NCI-H446 (cell line): ENCODE data around the gene HSBP1.
A peak's percentile ranks its signal among the peaks of the same experiment; 100 is the strongest.

Experiments used
- DNase-seq, 2 experiments: peaks; one replicate each; lab custom pipeline; 2025; lab: John Stamatoyannopoulos, UW

HSBP1 gene

DNA sequence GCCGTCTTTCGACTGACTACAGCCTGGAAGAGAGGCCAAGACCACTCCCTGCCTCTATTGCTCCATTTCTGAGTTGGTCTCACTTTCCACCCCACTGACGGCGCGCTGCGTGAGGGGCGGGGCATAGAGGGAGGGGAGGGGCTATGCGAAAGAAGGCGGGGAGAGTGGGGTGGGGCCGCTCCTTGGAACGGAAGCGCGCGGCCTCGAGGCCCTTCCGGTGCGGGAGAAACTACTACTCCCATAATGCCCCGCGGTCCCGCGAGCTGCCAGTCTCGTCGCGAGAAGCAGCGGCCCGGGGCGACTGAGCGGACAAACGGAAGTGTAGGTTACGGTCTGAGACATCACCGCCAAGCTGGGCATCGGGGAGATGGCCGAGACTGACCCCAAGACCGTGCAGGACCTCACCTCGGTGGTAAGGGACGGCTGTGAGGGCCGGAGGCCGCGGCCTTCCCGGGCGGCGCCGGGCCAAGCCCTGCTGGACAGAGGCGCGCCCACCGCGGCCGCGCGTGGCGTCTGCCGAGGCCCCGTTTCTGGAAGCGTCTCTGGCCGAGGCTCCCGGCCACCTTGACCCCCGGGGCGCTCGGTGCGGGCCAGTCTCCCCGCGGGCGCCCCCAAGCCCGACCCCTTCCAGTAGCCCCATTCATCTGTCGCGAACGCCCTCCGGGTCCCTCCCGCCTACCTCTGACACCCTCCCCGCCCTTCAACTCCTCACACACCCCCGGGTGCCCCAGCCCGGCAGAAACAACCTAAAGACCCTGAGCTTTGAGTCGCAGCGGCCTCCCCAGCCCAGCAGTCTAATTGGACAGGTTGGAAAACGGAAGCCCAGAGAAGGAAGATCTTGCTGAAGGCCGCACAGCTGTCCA, at the start of gene HSBP1:
Gene HSBP1, plus strand, starts transcription at position 269 of the 863 bp plus-strand sequence. Its CDS starts 99 bp downstream, at position 368.
- DNase-seq, result peak; percentile 5 to 83

GRCh38 chr16:83762141-83762991, 45.4 kb upstream of the HSBP1 start:
- no peak for DNase-seq

GRCh38 chr16:83762992-83763358, 44.8 kb upstream of the HSBP1 start:
- no peak for DNase-seq

- DNase-seq, result no peak
These were observed 38.8 kb upstream of the HSBP1 start for GRCh38 chr16:83768986-83769385.

- no peak for DNase-seq
These were observed 38.3 kb upstream of the HSBP1 start for GRCh38 chr16:83769397-83770008.

DNA sequence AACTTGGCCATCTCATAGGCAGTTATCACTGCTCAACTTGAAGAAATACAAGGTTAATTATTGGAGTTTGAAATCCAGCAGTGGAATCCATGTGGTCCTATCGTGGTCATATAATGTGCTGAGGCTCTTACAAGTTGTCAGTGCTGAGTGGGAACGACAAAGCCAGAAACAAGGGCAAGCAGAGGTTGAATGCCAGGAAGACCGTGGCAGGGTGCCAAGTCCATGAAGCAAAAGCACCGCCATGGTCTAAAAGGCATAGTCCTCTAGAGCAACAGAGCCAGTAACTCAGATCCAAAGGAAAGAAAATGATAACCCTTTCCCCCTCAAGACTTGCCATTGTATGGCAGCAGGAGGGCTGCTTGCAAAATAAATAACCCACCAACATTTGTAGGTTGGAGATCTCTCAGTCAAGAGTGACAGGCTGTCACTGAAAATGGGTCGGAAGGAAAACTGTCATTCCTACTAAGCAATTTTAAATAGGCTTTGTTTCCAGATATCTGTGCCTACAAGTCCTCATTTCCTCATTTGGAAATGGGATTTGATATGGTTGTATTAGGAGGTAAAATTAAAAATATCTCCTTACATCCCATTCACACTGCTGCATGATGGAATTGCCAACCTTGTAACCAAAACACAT, 36.4 kb upstream of the HSBP1 start:
- no peak for DNase-seq

DNA sequence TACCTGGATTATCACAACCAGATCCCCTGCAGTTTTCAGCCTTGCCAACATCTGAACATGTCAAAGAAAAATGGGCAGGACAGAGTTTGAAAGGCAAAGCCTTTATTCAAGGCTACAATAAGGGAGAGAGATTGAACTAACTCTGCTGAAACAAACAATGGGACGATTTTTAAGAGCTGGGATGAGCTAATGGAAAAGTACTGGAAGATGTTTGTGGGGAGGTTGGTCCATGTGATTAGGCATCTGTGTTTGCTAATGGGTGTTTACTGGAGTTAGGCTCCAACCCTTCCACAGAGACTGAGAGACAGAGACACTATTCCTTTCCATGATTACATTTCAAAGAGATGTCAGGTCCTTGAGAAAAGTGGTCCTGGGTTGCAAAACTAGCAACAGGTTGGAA, 35.0 kb upstream of the HSBP1 start:
- DNase-seq, result no peak

GRCh38 chr16:83774066-83774465, 33.7 kb upstream of the HSBP1 start:
- DNase-seq, result no peak

DNA sequence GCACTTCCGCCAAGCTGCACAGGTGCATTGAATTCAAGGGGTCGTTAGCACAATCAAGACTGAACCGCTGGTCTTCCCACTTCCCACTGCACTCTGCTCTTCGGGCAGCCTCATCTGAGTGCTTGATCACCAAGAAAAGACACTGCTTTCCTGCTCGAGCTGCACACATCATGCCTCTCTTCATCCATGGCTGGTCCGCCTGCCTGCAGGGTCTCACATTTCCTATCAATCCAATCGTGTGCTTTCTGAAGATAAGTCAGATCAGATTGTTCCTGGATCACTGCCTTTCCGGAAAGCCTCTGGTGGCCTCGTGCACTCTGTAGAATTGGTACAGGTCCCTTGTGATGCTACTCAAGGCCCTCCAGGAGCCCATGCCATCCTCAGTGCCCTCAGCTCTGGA, 30.8 kb upstream of the HSBP1 start:
- DNase-seq, result no peak

DNA sequence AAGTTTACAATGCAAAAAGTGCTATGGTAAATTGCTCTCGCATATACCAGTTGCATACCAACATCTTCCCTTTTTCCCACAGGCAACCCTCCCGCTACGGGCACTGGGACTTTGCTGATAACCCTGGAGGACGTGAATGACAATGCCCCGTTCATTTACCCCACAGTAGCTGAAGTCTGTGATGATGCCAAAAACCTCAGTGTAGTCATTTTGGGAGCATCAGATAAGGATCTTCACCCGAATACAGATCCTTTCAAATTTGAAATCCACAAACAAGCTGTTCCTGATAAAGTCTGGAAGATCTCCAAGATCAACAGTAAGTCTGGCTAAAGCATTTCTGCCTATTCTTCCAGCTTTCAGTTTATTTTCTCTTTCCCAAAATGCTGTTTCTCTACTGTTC, 27.9 kb upstream of the HSBP1 start:
- DNase-seq, result no peak

- no peak for DNase-seq
These were observed 22.3 kb upstream of the HSBP1 start for GRCh38 chr16:83785455-83785854.

DNA sequence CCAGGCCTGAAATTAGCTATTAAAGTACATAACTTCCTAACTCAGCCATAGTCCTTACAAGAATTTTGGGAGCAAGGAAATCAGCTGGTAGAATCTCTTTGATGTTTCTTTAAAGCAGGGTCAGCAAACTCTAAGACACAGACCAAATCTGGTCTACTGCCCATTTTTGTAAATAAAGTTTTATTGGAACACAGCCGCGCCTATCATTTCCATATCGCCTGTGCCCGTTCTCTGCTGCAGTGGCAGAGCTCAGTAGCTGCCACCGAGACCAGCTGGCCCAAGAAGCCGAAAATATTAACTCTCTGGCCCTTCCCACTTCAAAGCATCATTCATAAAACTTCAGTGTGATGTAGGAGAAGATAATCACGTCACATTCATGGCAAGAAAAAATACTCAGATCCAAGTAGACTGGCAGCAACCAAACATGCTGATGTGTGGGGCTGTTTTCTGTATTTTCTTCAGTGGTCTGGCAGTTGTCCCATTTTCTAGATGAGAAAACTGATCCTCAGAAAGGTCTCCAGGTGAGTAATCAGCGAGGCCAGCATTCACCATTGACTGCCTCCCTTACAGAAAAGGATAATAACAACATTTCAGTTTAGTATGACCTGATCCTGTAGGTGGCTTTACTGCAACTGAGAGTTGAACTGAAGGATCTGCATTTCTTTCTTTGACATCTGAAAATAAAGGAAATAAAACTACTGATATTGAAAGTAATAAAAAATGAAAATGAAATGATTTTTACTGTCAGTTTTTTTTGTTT, 18.0 kb upstream of the HSBP1 start:
- DNase-seq, result no peak

- DNase-seq, result no peak
These were observed 15.9 kb upstream of the HSBP1 start for GRCh38 chr16:83791916-83792315.

- DNase-seq, result no peak
These were observed 15.4 kb upstream of the HSBP1 start for GRCh38 chr16:83792391-83792790.

DNA sequence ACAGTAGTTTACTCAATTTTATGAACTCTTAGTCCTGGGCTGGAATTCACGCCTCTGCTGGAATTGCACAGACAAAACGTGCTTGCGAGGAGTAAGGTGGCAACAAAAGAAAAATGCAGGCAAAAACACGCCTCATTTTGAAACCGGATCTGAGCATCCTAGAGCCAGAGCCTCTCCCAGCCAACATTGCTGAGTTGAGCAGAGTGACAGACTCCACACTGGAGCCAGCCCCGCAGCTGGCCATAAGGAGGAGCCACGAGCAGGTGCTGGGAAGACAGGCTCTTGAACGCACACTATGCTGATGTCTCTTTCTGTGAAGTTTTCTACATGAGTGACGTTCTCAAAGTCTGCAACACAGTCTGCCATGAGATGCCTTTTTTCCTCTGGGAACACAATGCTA, 14.6 kb upstream of the HSBP1 start:
- DNase-seq, result no peak

DNA sequence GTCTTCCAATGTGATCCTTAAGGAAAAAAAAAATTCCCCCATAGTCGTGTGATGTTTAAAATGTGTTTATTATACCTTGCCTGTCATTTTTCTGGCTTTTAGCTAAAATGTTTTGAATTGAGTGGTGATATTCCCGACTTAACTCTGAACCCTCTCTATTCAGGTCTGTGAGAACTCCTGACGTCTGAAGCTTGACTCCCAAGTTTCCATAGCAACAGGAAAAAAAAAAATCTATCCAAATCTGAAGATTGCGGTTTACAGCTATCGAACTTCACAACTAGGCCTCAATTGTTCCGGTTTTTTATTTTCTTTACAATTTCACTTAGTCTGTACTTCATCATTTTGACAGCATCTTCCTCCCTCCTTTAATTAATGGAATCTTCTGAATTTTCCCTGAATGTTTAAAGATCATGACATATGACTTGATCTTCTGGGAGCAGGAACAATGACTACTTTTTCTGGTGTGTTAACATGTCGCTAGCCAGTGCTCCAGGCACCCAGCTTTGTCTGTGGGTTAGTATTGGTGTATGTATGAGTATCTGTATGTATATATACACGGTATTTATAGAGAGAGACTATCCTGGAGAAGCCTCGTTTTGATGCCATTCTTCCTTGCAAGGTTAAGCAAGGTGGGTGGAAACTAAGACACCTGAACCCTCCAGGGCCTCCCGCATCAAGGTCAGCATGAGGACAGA, 12.8 kb upstream of the HSBP1 start:
- no peak for DNase-seq

GRCh38 chr16:83797013-83797412, 10.8 kb upstream of the HSBP1 start:
- DNase-seq, result no peak

GRCh38 chr16:83799336-83799735, 8.4 kb upstream of the HSBP1 start:
- no peak for DNase-seq

GRCh38 chr16:83802135-83802534, 5.6 kb upstream of the HSBP1 start:
- DNase-seq, result no peak

GRCh38 chr16:83802554-83803205, 5.1 kb upstream of the HSBP1 start:
- DNase-seq, result no peak
